SIG-M5 treated with dmso at 0.1 percent for 504 hours (cell line): ENCODE data around the gene ADGRB3.

Experiments used
- DNase-seq: peaks from one replicate; lab custom pipeline; 2025; ENCODE audit not compliant: unreplicated experiment; lab: John Stamatoyannopoulos, UW

ADGRB3 gene

DNA sequence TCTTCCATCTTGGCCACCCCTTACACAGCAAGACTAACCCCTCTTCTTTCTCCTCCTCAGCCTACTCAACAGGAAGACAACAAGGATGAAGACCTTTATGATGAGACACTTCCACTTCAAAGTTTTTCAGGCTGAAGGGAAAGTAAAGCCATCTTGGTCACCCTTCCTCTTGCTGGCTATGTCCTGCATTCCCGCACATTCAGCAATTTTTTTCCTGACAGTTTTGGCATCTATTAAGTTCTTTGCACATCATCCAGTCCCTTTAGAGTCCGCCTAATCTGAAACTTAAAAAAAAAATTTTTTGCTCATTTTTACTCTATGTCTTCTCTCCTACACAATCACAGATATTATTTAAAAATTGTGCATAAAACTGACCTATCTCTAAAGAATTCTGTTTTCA is 668.3 kb downstream of the ADGRB3 start:
- DNase-seq = no peak

DNA sequence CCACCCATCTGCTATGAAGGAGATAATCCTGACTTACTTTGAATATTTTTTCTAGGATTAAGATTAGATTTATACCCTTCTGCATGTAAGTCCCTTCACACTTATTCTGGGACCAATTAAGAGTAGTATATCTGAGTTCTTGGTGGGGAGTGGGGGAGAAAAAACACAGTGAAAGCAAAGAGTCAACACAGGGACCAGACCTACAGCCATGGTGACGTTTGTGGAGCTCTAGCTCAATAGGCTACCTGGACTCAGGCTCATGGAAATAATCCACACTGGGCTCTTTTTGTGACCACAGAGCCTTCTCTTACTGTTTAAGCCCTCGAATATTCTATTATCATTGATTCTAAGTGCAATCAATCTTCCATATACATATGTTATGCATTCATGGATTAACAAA is 670.4 kb downstream of the ADGRB3 start:
- DNase-seq = no peak

DNA sequence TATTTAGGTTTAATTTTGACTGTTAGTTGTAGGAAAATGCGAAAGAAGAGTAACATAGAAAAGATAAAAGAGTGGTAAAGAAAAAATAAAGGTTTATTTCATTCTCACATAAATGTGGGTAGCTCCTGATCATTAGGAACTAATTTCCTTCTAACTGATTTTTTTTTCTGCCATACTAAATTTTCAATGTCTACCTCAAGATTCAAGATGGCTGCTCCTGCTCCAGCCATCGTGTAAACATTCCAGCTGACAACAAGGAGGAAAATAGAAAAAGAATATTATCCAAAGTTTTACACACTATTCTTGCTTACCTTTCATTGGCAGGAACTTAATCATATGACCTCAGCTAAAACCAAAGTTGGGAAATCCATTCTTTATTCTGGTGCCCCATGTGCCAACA is 673.5 kb downstream of the ADGRB3 start:
- no peak for DNase-seq

DNA sequence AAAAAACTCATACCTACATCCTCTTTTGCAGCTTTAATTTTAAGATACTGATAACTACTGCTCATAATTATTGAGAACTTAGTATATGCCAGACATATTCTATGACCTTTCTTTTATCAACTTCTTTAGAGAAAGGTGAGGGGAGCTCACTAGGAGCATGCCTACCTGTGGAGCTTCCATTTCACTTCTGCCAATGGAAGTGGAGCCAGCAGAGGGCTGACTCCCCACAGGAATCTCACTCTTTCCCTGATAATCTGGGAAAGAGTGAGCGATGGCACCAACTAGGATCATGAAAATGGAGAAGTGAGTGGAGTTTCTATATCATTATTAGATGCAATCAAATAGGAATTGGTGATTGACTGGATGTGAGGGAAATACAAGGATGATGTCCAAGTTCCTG is 676.8 kb downstream of the ADGRB3 start:
- DNase-seq = no peak

DNA sequence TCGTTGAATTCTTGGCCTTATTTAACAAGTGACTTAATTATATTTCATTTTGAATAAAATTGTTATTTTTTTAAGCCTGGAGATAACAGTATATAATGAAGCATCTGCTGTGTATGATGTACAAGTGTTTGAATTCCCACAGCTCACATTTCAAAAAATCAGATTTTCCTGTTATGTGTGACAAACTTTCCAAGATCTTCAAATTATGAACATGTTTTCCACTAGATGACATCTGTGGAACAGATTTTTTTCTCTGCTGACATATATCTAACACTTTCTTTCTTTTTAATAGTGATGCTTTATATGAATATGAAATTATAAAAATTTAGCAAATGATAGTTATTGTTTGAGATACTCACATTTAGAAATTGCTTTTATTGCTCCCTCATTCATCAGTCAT is 678.9 kb downstream of the ADGRB3 start:
- no peak for DNase-seq

DNA sequence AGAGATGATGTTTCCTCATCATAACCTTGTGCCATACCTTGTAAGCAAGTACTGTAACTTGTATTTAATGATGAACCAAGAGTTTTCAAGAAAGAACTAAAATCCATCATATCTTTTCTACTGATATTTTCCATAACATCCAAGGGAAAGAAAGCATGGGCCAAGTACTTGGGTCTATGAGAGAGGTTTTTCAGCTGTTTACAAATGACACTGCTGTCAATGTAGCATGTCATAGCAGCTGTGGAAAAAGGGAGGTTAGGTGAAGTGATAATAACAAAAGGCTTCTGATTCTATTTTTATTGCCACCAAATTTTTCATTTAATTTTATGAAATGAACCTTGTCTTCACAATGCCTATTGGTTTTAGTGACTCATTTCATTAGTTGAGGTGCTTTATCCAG is 679.4 kb downstream of the ADGRB3 start:
- DNase-seq = no peak

DNA sequence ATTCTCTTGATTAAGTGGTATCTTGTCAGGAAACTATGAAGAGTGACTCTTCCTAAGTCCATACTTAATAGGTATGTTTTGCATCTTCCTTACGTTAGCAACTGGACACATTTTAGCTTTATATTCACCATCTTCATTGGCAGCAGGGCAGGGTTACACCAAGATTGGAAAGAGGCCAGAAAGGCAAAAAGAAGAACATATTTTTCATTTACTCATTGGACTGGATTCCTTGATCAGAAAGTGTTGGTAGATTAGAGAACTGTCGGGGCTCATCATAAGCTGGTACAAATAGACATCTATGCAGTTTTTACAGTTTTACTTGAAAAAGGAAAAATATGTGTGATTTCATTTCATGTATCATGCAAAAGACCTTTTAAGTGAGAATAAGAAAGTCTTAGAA is 696.8 kb downstream of the ADGRB3 start:
- no peak for DNase-seq

DNA sequence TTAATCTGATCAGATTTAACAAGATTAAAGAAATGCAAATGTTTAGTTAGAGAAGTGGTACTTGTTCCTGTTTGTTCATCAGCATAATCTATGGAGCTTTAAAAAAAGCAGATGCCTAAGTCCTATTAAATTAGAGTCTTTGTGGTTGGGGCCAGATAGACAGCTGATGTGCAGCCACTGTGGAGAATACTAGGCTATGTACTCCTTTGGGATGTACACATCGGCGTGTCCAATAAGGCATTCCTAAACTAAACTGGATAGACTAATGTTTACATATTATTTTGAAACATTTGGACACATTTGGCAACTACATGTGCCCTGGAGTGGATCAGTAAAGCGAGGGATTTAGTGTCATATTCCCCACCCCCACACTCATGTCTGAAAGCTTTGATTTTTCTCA is 702.2 kb downstream of the ADGRB3 start:
- no peak for DNase-seq

DNA sequence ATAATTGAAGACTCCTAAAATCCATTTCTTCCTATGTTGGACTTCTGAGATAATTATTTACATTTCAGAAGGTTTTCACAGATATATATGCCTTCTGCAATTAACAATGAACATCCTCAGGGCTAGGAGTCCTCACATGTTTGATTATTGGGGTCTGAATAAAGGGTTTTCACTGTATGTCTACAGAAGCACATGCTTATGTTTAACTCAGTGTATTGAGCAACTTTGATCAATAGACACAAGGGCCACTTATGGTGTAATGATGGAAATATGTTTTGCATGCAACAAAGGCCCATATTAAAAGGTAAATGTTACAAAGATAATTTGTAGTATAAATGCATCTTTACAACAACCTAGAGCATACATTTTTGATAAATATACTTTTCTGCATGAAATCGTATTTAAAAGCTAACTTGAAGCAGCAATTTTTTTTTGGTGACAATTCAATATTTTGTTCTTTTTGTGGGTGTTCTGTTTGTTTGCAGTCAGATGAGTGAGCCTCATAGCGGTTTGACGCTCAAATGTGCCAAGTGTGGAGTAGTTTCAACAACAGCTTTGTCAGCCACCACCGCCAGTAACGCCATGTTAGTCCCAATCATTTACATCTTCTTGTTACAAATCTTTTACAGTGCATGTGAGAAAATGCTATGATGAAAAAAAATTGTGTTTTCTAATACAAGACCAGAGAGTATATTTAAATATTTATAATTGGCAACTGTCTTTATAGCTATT is 703.5 kb downstream of the ADGRB3 start:
- no peak for DNase-seq

DNA sequence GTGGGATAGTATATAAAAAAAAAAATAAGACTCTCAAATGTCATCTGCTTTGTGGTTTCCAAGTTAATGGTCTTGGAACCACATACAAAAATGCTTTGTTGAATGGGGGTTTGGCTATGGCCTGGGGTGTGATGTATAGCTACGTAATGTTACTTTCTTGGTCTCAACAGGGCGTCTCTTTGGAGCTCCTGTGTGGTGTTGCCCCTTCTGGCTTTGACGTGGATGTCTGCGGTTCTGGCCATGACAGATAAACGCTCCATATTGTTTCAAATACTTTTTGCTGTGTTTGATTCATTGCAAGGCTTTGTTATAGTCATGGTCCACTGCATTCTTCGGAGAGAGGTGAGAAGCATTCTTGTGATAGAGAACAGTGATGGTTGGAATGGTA is 704.1 kb downstream of the ADGRB3 start:
- no peak for DNase-seq

DNA sequence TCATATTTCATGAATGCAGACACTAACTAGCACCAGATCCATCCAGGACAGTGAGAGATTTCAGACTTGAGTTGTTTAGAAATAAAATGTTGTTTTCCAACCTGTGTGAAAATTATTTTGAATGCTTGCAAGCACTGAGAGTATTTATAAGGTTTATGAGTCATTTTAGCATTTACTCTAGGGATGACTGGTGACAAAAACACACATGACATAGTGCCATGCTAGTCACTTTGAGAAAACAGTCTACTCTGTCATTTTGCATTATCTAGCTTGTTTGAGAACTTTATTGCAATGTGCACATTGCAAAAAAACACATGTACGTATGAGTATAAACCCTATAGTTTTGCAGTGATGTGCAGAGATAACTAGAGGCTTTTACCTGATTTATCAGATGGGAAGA is 705.1 kb downstream of the ADGRB3 start:
- DNase-seq = no peak

DNA sequence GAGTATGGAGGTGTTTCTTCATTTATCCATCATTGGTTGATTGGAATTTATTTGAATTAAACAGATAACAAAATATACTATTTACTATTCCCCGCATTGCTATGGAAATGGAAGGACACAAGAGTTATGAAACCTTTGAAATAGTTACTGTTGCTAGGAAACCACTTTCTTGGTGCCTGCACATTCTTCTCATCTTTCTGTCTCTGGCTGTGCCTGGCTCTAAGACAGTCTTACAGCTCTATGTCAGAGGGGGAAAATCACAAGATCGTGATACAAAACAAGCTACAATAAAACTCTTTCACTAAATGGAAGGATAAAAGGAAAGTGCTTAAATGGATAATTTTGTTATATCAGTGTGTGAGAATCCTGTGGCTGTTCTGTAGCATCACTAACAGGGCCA is 708.8 kb downstream of the ADGRB3 start:
- DNase-seq = no peak

DNA sequence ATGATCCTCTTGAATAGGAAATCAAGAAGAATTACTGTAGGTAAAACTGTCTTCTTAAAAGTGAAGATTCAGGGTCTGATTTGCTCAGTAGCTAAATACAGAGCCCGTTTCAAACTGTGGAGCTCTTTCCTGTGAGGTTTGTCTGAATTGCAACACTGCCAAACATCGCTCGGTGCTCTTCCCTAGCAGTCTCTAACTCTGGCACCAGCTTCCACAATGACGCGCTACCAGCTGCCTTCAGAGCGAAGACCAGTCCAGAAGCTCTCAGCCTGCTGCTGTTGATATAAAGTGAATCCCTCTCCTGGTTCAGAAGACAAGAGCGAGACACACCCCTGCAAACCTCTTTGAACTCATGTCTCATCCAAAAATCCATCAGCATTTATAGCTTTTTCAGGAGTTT is 714.7 kb downstream of the ADGRB3 start:
- DNase-seq = no peak

DNA sequence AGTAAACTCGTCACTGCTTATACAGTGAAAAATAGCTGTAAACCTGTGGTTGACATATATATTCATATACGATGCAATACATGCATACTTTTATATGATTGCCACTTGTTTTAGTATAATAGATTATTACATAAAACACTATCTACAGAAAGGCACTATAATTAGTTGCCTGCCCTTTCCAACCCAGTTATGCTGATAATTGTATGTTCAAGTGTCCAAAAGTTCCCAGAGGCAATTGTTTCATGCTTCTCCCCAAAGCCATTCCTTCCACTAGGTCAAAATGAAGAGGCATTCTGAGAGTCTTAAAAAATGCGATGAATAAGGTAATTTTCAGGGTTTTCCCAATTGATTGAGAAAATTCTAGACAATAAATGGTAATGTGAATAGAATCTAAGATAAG is 727.1 kb downstream of the ADGRB3 start:
- no peak for DNase-seq

DNA sequence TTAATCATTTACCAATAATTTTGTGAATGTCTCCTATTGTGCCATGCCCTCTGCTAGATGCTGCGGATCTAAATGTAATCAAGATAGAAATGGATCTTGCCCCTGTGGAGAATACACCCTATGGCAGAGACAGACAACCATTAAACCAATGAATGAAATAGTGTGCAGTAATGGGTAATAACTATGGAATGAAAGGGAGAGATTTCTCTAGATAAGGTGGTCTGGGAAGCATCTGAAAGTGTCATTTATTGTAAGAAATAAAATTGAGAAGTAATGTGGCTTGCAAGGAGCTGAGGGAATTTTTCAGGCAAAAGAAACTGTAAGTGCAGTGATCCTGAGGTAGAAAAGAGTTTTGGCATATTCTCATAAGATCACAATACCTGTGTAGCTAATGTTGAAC is 731.7 kb downstream of the ADGRB3 start:
- no peak for DNase-seq

DNA sequence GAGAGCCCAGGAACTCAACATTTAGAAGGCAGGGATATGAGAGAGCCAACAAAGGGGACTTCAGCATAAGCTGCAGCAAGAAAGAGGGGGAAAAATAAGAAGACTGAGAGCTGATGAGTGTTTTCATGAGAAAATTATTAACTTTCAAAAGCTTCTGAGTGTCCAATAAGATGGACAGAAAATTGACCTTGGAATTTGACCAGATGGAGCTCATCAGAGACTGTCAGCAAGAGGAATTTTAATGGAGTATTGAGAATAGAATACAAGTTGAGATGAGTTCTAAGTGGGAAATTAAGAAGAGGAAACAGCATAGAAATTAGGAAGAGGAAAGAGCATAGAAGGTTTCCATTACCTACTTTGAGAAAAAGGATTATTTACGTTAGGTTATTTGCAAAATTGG is 733.5 kb downstream of the ADGRB3 start:
- DNase-seq = no peak

DNA sequence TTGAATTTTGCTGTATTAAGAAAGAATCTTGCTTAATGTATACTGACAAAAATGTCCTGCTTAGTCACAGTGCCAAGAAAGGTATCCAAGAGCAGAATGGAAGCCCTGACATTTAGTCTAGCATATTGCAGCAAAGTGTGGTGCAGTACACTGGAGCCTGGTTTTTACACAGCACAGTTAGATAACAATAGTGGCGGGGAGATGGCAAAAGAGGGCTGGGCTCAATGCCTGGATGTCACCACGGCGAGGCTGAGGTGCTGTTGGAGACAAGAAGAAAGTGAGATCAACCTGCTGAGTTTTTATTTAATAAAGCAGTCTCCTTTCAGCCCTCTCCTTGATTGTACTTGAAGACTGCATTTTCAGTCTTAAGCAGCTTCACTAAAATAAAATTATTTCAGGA is 735.7 kb downstream of the ADGRB3 start:
- DNase-seq = no peak

DNA sequence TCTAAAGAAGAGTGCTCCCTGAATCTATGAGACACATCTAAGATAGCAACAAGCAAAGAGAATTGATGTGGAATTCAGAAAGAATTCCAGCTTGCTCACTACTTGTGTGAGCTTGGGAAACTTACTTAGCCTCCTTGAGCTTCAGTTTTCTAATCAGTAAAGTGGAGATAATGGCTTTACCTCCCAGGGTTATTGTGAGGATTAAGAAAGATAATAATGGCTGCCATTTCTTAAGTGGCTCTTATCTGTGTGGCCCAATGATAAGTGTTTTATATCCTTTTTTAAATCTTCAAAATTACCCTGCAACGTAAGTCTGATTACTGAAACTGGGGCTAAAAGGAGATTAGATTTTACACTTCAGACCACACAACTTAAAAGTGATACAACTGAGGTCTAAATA is 743.2 kb downstream of the ADGRB3 start:
- no peak for DNase-seq

DNA sequence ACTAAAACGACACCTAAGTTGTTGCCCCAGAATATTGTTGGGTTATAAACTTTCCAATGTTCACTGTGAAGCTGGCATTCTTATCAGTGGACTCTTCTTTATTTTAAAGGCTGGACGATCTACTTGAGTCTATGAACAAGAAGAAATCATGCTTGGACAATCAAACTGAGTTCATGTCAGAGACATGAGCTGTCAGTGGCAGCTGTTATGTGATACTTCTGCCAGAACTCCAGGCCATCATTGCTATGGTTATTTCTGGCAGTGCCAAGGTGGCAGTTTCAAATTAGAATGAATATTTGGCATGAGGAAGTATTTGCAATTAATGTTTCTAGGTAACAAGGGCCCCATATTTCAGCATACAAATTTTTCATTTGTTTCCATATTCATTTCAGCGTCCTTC is 744.4 kb downstream of the ADGRB3 start:
- DNase-seq = no peak

DNA sequence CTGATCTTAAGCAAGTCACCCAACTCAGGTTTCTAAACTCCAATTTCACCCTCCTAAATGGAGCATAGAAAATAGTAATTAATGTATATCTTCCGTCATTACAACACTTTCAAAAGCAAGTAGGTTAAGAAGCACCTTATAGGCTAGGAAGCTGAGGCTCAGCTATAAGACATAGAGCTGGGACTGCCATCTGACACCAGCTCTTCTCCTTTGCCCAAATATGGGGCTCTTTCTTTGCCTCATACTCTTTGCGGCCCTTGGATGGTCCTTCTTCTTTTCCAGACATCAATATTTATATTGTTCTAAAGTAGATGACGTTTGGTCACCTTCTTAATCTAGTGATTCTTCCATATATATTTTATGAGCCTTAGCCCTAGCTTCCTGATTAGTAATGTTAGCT is 748.5 kb downstream of the ADGRB3 start:
- no peak for DNase-seq

DNA sequence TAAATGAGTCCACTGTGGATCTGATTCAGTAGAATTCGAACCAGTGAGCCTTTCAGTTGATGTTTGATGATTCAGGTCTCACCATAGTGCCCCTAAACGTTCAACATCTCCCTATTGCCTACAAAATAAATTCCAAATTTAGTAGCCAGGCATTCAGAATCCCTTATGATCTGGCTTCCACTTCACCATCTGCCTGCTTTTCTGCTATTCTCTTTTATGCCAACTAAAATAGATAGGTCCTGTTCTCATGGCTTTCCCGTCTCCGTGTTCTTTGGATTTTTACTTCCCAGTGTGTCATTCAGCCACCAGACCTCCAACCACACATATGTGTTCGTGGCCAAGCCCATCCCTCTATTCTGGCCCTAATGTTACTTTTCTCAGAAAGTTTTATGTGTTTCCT is 751.3 kb downstream of the ADGRB3 start:
- no peak for DNase-seq

DNA sequence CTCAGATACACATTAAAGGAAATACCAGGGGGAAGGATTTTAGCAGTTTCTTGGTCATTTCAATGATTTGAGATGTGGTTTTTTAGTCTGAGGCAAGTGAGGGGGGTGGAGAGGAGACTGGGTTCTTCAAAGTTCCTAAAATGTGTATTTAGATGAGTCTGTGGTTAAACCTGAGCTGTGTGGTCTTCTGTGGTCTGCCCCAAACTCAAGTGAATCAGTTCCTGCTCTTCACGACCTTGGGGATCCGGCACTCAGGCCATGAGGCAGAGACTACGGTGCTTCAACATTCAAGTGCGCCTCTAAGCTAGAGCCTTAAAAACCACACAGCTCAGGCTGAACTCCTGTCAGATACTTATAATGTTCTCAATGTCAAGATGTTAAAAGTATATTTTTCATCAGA is 755.0 kb downstream of the ADGRB3 start:
- DNase-seq = no peak

DNA sequence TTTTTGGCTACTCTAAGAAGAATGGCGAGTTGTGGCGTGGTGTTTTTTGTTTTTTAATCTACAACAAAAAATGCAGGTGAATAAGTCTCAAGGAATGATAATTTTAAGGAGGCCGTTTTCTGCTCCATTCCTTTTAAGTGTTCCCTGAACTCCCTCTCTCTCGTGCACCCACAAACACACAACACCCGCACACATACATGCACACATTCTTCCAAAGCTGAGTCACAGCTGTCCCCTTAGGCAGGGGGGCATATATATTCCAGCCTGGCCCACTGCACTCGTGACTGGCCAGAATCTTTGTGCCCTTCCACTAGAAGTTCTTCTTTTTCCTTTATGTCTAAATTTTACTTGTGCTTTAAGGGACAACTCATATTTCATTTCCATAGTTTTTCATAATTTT is 756.0 kb downstream of the ADGRB3 start:
- DNase-seq = no peak

DNA sequence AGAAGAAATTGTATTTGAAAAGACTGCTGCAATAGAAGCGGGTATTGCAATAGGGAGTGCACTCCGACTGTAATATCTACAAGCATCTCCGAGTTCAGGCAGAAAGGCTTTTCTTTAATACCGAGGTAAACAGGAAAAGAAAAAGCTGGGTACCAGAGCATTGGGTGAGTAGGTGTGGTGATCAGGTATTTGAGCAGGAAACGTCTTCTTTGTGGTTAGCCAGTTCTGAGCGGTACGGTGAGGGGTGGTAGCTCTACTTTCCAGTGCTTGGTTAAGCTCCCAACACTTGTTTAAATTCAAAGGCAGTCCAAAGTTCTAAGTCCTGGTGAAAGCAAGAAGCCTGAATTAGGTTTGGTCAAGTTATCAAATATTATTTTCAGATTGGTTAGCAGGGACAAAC is 757.7 kb downstream of the ADGRB3 start:
- DNase-seq = no peak
